GM12891 (cell line): ENCODE results near the gene SBK2.
A peak's percentile ranks its signal among the peaks of the same experiment; 100 is the strongest.

Experiments used
- DNase-seq: peaks from one replicate; pipeline ENCODE4 v3.0.0; 2011; ENCODE audit warnings: low spot score; ENCODE audit not compliant: insufficient read length
- FAIRE-seq: peaks from 2 replicates; lab custom pipeline; 2011; peaks lifted over from hg19 to GRCh38; lab: Jason Lieb, UNC
- PAX5 ChIP-seq: IDR thresholded peaks from 2 replicates; pipeline ENCODE4 v1.6.1; 2011; ENCODE audit warnings: low read length, moderate library complexity, mild to moderate bottlenecking; ENCODE audit not compliant: insufficient read depth, severe bottlenecking
- POLR2A ChIP-seq: IDR thresholded peaks from 2 replicates; pipeline ENCODE4 v1.6.1; 2011; ENCODE audit warnings: low read depth, low read length, control low read depth
- POLR2AphosphoS5 ChIP-seq: IDR thresholded peaks from 2 replicates; pipeline ENCODE4 v1.6.1; 2011; ENCODE audit warnings: low read depth, low read length, control low read depth
- POU2F2 ChIP-seq: IDR thresholded peaks from 2 replicates; pipeline ENCODE4 v1.6.1; 2011; ENCODE audit warnings: low read depth, mild to moderate bottlenecking, control low read depth, low read length, moderate library complexity
- SPI1 ChIP-seq: IDR thresholded peaks from 2 replicates; pipeline ENCODE4 v1.6.1; 2011; ENCODE audit warnings: low read depth, low read length, control low read depth
- TAF1 ChIP-seq: IDR thresholded peaks from 2 replicates; pipeline ENCODE4 v1.6.1; 2011; ENCODE audit warnings: low read depth, low read length, control low read depth

Gene SBK2

GRCh38 chr19:55487924-55488687 is 48.8 kb downstream of the SBK2 start, which contains the start of gene SSC5D:
Gene SSC5D, plus strand, starts transcription at chr19:55488436. Its CDS starts 154 bp downstream, at chr19:55488590.
- TF ChIP-seq POLR2A (no peak), SPI1 (no peak), POLR2AphosphoS5 (no peak), TAF1 (no peak), PAX5 (no peak), POU2F2 (no peak)
- FAIRE-seq (no peak), DNase-seq (no peak)

GRCh38 chr19:55486971-55487923 is 49.7 kb downstream of the SBK2 start:
- FAIRE-seq = no peak
- TF ChIP-seq PAX5 = no peak
- TF ChIP-seq TAF1 = no peak
- no peak for TF ChIP-seq POU2F2
- no peak for TF ChIP-seq SPI1
- TF ChIP-seq POLR2A = no peak
- no peak for DNase-seq

GRCh38 chr19:55486043-55486970 is 50.6 kb downstream of the SBK2 start:
- TF ChIP-seq TAF1 (no peak), POLR2AphosphoS5 (no peak), POU2F2 (no peak), SPI1 (no peak), PAX5 (no peak), POLR2A (no peak)
- FAIRE-seq (peak; percentile 5), DNase-seq (no peak)

GRCh38 chr19:55485439-55486011 is 51.4 kb downstream of the SBK2 start:
- no peak for TF ChIP-seq POLR2A
- no peak for TF ChIP-seq TAF1
- no peak for TF ChIP-seq POLR2AphosphoS5
- TF ChIP-seq POU2F2 = no peak
- TF ChIP-seq SPI1 = no peak
- no peak for TF ChIP-seq PAX5
- no peak for DNase-seq
- FAIRE-seq = no peak

GRCh38 chr19:55484593-55485438 is 52.1 kb downstream of the SBK2 start, which contains the start of gene NAT14:
Gene NAT14, plus strand, starts transcription at chr19:55485188. Its CDS starts 521 bp downstream, at chr19:55485709.
- FAIRE-seq (peak; percentile 98), DNase-seq (peak; percentile 97)
- TF ChIP-seq SPI1 (peak; percentile 47), POU2F2 (no peak), POLR2A (peak; percentile 24; the same call in 1 of the 2 replicates)

GRCh38 chr19:55483706-55484592 is 53.0 kb downstream of the SBK2 start:
- DNase-seq (no peak), FAIRE-seq (no peak)
- TF ChIP-seq PAX5 = no peak
- no peak for TF ChIP-seq SPI1
- TF ChIP-seq POLR2A = no peak
- TF ChIP-seq TAF1 = no peak

GRCh38 chr19:55482967-55483705 is 53.8 kb downstream of the SBK2 start:
- no peak for FAIRE-seq
- no peak for DNase-seq
- TF ChIP-seq SPI1 = no peak
- TF ChIP-seq POLR2AphosphoS5 = no peak
- no peak for TF ChIP-seq POLR2A
- TF ChIP-seq POU2F2 = no peak
- no peak for TF ChIP-seq PAX5
- no peak for TF ChIP-seq TAF1
